NCI-H2081 (cell line): Measurements from ENCODE around the gene SLC1A2.

Source experiments
- DNase-seq, 2 experiments: peaks; one replicate each; lab custom pipeline; 2025; lab: John Stamatoyannopoulos, UW

The SLC1A2 gene

DNA sequence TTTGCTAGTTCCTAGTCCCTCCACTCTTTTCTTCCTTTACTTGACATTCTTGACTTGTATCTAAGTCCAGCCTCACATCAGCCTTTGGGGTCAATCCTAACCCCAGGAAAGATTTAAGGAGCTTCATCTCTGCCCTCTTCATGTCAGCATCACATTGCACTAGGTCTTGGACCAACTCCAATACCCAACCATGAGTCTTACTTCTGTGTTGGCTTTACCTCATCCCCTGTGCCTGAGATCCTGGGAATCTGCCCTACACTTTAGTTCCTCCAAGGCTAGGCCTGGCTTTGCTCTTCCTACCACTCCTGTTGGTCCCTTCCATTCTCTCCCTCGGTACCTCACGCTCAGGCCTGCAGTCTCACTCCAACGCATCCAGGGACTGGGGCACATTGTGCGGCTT is 117.0 kb downstream of the SLC1A2 start:
- DNase-seq: no peak

DNA sequence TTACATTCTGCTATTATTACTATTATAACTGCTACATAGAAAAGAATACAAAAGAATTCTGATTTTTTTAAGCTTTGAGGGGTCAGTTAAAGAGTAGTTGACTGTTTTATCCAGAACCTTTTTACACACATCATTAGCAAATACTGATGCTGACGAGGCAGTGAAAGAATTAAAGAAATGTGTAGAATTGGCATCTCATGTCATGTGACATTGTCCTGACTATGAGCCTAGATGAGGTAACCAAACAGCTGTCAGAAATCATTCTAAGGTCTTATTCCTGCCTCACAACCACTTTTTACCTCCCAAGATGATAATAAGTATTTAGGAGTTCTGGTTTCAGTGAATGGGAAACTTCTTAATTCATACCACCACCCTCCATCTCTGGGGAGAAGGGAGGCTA is 121.0 kb downstream of the SLC1A2 start:
- DNase-seq: no peak

DNA sequence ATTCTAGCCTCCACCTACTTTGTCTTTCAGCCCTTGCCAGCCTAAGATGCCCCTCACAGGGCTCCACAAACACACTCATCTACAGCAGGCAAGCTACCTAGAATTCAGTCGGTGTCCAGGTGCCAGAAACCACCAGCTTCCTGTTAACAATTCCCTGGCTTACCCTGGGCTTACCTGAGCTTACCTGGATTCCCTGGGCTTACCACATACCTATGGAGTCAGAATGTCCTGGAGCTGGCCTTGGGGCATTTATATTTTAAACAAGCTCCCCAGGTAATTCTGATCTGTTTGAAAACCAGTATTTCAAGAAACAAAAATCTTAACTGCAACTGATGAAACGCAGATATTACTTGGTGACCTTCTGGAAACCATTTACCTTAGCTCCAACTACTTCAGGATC is 123.6 kb downstream of the SLC1A2 start:
- no peak for DNase-seq

DNA sequence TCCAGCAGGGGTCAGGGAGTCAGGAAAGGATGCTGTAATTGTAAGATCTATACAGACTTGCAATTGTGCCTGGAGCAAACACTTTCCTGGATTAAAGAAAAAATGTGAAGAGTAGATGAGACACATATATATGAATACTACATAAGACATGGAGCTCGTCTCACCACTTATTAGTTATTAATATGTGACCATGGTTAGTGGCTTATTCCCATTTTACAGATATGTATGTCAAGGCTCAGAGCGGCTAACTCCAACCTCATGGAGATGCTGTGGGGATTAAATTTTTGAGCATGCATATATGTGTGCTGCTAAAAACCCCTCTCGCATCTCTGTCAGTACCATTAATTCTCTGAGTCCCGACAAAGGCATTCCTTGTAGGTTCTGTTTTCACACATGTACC is 125.7 kb downstream of the SLC1A2 start:
- DNase-seq: no peak

DNA sequence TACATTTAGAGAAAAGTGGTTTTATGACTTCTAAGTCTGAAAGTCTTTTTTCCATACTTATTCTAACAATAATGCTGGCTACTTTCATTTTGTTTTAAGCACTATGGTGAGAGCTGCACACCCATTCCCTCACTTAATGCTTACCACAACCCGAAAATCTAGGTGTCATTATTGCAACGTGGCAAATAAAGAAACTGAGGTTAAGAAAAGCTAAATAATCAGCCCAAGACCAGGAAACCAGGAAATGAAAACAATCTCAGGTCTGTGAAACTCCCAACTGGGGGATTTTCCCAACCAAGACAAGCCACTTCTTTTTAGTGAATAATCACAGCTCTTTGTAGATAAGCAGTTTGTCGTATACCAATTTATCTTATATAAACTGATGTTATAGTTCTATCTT is 126.3 kb downstream of the SLC1A2 start:
- no peak for DNase-seq

DNA sequence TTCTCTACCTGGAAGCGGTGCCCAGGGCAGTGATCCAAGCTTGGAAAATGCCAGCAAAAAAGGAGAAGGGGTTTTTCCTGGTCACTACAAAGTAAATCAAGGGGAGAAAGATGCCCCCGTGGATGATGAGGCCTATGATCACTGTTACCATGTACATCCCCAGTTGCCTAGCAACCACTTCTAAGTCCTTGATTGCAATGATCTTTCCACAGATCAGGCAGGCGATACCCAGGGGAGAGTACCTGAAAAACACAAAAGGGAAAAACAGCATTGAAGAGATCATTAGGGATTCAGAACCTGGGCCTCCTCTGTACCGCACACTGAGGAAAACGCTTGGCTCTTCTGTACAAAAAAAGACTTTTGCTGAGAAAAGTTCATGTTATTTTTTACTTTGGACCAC is 127.1 kb downstream of the SLC1A2 start:
- DNase-seq: peak in 1 of 2 experiments; percentile 2

DNA sequence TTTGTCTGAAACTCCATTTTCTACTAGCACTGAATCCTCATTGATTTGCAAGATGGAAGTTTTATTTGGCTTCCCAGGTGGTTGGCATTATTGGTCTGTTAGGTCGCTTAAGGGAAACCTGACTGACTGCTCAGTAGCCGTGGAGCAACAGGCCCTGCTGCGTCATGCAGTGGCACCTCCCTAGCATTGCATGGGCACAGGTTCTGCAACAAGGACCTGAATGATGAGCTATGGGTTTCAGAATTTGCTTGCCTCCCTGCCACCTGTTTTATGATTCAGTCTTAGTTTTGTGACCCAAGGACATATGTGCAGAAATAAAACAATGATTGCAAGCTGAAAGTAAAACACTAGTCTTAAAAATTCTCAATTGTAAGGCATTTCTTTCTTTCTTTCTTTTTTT is 128.5 kb downstream of the SLC1A2 start:
- DNase-seq: no peak

DNA sequence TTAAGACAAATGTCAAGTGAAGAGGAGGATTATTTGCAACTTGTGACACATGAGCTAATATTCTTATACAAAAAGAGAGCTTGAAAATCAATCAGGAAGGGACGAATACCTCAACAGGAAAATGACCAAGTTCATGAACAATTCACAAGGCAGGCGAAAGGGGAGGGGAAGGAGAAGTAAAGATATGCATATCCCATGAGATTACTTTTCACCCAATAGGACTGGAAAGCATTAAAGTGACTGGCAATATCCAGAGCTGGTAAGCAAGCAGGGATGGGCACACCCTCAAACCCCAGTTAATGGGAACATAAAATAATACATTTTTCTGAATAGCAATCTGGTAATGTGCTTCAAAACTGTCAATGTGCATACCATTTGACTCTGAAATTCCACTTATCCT is 129.5 kb downstream of the SLC1A2 start:
- DNase-seq: no peak

DNA sequence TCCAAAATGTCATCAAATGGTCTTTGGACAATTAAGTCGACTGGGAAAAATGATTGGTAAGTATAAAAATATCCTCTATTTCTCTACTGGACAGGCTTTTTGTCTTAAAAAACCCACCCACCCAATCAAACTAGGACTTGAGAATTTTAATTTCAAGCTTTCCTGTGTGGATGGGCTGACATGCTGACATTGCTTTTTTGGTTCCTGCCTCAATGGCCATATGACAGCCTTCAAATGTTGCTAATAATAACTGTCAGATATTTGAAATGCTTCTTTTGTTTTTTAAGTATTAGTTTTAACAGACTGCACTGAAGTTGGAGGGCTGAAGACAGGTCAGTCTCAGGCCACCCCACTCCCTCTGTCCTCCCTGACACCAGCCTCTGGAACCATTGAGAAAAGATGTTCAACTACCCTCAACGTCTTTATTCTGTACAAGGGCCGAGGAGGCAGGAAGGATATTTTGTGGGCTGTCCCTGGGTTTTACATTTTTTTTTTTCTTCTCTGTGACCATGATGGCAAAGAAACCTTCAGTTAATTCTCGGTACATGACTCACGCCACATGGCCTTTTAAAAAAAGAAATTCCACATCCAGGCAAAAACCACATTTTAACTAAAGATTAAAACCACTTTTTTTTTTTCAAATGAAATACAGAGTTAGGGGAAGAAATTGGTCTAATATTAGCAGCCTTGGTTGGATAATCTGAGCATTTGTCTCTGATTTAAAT is 130.4 kb downstream of the SLC1A2 start:
- DNase-seq: no peak

DNA sequence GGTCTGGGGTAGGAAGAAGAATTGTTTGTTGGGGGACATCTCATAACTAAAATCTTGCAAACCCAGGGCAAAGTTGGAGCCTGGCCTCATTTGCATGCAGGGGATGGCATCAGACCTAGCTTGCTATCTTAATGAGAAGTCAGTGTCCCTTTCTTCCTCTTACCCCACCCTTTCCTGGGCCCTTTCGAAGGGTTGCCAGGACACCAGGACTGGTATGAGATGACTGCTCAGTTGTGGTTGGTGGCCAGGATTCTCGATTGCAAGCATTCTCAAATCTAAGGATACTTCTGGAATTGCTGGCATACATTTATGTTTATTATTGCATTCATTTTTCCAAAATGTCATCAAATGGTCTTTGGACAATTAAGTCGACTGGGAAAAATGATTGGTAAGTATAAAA is 131.0 kb downstream of the SLC1A2 start:
- DNase-seq: no peak

DNA sequence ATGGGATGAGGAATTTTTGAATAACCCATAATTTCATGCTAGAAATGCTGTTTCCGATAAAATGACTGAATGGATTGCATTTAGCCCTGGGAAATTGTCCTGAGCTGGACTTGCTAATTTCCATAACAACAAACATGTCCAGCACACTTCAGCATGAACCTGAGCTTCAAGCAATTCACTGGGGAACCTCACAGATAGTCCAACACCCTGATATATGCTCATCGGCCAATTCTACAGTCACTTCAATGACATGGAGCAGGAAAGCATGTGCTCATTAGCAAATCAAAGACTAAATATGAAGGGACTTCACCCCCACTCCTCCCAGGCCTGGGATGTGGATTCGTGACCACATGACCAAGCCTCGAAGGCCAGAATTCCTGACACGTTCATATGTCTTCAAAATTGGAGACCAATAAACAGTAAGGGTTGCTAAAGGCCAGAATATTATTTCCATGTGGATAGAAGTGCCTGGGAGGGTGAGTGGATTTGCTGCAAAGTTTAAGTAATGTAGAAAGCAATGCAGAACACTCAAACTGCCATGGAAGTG is 131.9 kb downstream of the SLC1A2 start:
- DNase-seq: no peak

DNA sequence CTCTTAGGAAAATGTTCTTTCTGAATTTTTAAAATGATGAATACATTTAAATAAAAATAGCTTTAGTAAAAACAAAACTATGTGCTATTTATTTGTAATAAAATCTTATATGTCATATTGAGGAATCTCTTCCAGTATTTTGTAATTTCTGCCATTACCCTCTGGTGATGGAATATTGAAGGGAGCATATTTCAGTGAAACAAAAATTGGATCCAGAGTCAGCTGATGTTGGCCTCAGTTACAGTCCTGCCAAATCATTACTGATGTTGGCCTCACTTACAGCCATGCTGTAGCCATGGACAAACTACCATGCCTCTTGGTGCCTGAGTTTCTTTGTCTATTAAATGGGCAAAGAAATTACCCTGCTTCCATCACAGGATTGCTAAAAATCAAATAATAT is 133.2 kb downstream of the SLC1A2 start:
- DNase-seq: no peak

DNA sequence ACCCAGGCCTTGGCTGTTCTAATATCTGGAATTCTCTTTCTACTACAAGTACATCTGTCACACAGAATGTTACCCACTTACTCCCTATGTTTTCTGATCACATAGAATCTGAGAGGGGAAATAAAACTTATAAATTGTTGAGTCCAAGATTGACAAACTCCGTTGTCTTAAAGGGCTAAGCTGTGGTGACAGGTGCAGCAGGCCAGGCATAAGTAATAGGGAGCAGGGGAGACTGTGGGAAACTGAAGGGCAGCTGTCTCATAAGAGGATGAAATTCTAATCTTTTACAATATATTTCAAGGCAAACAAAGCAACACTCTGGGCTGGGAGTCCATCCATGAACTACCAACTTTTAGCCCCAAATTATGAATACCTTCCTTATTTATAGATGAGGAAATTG is 133.9 kb downstream of the SLC1A2 start:
- DNase-seq: no peak

DNA sequence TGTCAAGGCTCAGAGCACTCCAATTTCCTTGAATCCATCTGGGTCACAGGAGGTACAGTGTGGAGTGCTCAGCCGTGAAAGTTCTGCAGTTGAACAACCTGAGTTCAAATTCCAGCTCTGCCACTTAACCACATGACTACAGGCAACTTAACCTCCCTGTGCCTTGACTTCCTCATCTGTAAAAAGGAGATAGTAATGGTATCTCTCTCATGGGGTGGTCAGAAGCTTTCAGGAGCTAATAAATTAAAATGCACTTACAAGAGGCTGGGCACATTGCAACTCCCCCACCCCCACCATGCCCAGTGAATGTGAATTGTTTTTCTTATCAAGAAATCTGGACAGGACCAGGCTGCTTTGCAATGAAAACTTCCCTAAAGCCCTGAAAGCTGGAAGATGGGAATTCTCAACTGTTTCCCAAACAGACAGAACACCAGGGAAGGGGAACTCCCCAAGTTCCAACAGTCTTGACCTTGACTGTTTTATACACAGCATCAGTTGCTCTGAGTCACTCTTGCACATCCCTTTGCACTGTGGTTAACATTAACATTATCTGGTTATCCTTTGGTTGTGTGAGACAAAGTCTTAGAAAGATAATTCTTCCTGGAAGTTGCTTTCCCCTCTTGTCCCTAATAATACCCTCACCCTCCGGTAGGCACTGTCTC is 137.0 kb downstream of the SLC1A2 start:
- no peak for DNase-seq

DNA sequence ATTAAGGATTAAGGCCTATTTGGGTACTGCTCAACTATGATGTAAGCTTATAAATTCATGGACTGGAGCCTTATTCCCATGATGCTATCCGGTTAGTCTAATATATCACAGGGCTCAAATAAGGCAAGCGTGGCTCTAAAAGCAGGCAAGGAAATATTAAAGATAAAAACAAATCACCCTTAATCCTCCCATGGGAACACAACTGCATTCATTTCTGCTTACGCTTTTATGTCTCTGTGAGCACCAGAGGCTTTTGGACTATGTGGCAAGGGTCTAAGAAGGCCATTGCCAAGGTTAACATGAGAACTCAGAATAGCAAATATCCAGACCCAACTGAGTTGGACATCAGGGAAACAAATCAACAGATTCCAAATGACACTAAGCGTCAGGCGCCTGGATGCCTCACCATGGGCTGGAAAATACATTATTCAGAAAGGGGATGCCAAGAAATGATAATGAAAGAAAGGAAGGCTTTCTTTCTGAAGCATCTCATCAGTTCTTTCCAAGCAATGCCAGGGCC is 138.1 kb downstream of the SLC1A2 start:
- DNase-seq: no peak

DNA sequence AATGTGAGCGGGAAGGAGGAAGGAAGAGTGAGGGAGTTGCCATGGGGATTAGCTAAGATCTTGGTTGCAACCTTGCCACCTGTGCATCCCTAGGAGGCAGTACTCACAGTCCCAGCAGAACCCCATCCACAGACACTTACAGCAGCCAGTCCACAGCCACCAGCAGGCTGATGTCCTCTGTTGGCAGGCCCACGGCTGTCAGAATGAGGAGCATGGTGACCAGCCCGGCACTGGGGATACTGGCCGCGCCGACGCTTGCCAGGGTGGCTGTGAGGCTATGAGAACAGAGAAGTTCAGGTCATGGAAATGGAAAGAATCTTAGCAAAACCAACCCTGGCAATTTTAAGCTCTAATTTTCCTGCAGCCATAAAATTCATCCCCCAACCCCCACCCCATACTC is 138.6 kb downstream of the SLC1A2 start:
- no peak for DNase-seq

DNA sequence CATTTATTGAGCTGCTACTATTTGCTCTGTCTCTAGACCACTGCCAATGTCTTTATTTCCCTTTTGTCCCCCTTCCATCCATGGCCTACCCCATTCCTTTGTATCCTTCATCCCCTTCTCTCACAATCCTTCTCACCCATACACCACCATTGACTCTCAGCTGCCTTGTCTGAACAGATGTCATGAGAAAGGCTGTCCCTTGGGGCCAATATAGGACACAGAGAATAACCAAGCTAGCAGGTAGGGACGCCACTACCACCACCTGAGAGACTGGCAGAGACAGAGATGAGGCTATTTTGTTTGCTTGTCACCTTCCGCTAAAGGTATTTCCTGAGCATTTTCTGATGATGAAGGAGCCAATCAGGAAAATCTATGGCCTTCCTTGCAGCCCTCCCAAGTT is 141.5 kb downstream of the SLC1A2 start:
- no peak for DNase-seq

DNA sequence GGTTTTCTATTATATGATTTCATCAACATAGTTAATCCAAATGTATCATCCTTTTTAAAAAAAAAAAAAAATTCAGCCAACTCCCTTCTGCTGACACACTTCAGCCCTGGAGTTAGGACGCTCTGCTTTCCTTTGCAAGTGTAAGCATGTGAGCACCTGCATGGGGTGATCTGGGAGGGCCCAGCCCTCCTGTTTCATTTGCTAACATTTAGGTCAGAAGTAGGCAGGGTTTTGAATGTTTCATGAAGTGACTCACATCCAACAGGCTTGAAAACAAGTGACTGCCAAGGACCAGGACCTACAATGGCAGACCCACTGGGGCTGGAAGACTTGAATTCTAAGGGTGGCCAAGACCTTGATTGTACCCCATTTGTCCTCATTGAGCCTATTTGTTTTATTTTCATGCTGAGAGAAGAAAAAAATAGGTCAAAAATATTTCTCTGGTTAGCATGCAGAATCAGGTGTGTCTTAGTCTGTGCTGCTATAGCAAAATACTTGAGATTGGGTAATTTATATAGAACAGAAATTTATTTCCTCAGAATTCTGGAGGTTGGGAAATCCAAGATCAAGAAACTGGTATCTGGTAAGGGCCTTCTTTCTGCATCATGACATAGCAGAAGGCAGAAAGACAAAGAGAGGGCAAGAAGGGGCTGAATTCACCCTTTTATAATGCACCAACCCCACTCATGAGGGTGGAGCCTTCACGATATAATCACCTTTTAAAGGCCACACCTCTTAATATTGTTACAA is 142.8 kb downstream of the SLC1A2 start:
- no peak for DNase-seq

DNA sequence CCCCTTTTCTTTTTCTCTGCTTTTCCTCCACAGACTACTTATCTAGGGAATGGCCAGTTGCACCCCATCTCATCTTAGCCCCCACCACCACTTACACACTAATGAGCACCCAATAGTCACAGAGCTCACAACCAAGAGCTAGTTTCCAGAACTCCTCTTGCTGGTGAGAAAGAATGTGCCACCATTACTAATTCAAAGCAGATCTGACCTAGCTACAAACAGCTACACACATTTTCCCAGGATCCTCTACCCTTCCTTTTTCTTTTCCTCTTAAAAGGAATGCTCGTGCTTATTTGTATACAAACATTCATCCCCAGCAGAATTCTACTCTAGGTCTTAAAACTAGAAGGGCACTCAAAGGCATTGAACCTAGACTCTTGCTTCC is 143.6 kb downstream of the SLC1A2 start:
- DNase-seq: no peak

DNA sequence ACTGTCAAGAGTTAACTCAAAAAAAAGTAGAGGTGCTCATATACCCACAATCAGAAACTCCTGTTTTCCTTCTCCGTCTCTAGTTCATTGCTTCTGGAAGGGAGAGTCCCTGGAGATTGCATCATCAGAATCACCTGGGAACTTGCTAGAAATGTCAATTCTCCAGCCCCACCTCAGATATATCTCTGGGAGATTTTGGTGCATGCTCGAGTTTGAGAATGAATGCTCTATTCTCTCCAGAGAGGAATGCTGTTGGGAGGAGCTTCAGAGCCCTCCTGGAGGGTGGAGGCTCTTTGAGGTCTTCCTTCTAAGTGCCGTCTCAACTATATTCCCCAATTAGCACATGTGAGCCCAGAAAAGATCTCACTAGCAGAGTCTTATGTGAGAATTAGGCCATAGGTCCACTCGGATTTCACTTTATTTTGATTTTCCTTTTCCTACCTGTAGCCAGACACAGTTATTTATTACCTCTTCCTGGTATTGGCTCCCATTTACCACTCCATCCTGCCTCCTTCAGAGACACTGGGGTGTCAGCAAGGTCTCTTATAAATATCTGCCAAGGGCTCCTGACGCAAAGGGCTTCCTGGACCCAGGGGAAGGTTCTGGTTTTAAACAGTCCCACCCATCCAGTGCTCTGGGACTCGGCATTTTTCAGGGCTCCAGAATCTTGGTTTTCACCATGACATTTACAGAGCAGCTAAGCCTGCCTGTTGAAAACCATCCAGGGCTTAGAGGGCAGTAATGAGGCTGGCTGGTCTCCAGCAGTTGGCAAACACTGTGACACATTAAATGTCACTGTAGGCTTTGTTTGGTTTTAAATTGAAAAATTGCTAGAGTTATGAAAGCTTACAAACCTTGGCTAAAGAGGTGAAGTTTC is 144.2 kb downstream of the SLC1A2 start:
- DNase-seq: peak; percentile 76 to 90

DNA sequence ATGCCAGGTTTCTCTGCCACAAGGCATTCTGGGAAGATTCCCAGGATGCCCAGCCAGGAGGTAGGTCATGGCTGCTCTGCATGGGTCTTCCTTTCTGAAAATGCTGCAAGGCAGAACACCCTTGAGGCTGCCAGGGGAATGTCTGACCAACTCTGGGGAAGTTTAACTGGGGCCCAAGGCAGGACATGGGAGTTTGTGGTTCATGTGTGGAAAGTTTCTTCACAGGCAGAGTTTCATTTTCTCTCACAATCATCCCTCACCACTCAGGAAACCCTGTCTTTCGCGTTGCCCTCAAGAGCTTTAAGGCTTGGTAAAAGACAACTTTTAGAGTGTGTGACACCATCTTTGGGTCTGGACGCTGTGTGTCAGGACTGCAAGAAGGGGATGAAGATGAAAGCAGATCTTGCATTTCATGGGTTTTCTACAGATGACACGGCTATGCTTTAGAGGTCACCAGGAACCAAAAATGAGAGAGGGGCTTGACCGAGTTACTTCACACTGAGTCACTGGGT is 146.9 kb downstream of the SLC1A2 start:
- DNase-seq: no peak

DNA sequence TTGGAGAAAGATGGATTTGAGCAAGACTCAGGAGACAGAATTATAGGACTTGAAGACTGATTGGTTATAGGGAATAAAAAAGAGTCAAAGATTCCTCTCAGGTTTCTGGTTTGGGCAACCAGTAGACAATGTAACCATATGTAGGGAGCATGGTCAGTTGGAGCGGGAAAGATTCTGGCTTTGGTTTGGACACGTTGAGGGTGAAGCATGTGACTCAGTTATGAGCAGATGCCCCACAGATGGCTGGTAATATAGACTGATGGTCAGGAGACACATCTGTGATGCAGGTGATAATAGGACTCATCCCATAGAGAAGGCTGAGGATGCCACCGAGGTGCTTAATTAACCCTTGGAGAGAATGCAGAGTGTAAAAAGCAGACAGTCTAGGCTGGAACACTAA is 148.3 kb downstream of the SLC1A2 start:
- no peak for DNase-seq
